Neural crest cell (in vitro differentiated cells): Measurements from ENCODE around the gene CHAD. TPM values are rescaled to one million over a fixed set of nuclear protein-coding genes. Genes with fewer than 3 reads are reported as not detected.

Experiments
- DNase-seq: peaks from one replicate; pipeline ENCODE4 v3.0.0; 2021; ENCODE audit warnings: low read depth, mixed read lengths, low spot score
- H3K27ac Mint-ChIP-seq: one replicate; pipeline ENCODE4 v1.8.0; 2021; ENCODE audit warnings: mild to moderate bottlenecking, mixed read lengths; ENCODE audit not compliant: unreplicated experiment
- H3K27me3 Mint-ChIP-seq: 2 replicates; pipeline ENCODE4 v1.8.0; 2021; ENCODE audit warnings: low read depth, mild to moderate bottlenecking, mixed read lengths
- H3K36me3 Mint-ChIP-seq: 2 replicates; pipeline ENCODE4 v1.8.0; 2021; ENCODE audit warnings: low read depth, mild to moderate bottlenecking, mixed read lengths
- H3K4me1 Mint-ChIP-seq: 2 replicates; pipeline ENCODE4 v1.8.0; 2021; ENCODE audit warnings: mixed read lengths
- H3K4me3 Mint-ChIP-seq: one replicate; pipeline ENCODE4 v1.8.0; 2021; ENCODE audit warnings: mild to moderate bottlenecking, mixed read lengths
- H3K9me3 Mint-ChIP-seq: 2 replicates; pipeline ENCODE4 v1.8.0; 2021; ENCODE audit warnings: mixed read lengths
- total RNA-seq: library from RNA; stranded (reverse); gene quantifications from 2 replicates; pipeline ENCODE4 v1.2.1, GENCODE V29; 2021
- TF ChIP-seq, protein P1 (sequence below): fragments of 200-600 bp; sonication (generic); conservative IDR thresholded peaks from 2 replicates; pipeline ENCODE4 v1.5.0; 2021; ENCODE audit warnings: antibody characterized with exemption, mild to moderate bottlenecking

CHAD gene
- total RNA-seq, 1 donor from 2014 or later, result 0.19 TPM

DNA sequence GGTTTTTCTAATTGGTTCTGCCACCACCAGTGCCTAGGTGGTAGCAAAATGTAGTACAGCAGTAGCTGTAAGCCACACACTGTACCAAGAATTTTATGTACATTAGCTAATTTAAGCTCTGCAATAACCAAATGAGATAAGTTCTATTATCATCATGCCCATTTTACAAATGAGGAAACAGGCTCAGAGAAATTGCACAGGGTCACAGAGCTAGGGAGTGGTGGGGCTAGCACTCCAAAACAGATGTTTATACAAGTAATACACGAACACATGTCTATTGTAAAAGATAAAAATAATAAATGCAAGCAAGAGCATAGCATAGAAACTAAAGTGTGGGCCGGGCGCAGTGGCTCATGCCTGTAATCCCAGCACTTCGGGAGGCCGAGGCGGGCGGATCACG is 23.5 kb upstream of the CHAD start:
- no peak overlapping the region for H3K27ac Mint-ChIP-seq
- no peak overlapping the region for H3K4me3 Mint-ChIP-seq
- H3K27me3 Mint-ChIP-seq, result peaks cover 2% of the 10 kb centered on the region
- TF ChIP-seq, protein P1, sequence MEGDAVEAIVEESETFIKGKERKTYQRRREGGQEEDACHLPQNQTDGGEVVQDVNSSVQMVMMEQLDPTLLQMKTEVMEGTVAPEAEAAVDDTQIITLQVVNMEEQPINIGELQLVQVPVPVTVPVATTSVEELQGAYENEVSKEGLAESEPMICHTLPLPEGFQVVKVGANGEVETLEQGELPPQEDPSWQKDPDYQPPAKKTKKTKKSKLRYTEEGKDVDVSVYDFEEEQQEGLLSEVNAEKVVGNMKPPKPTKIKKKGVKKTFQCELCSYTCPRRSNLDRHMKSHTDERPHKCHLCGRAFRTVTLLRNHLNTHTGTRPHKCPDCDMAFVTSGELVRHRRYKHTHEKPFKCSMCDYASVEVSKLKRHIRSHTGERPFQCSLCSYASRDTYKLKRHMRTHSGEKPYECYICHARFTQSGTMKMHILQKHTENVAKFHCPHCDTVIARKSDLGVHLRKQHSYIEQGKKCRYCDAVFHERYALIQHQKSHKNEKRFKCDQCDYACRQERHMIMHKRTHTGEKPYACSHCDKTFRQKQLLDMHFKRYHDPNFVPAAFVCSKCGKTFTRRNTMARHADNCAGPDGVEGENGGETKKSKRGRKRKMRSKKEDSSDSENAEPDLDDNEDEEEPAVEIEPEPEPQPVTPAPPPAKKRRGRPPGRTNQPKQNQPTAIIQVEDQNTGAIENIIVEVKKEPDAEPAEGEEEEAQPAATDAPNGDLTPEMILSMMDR, result no peak
- DNase-seq, result no peak
- no peaks in the 10 kb centered on the region for H3K36me3 Mint-ChIP-seq
- H3K4me1 Mint-ChIP-seq, result no peaks in the 10 kb centered on the region
- H3K9me3 Mint-ChIP-seq, result no peaks in the 10 kb centered on the region

- no peaks in the 10 kb centered on the region for H3K36me3 Mint-ChIP-seq
- no peak overlapping the region for H3K27ac Mint-ChIP-seq
- no peak overlapping the region for H3K4me3 Mint-ChIP-seq
- TF ChIP-seq, protein P1, result no peak
- no peaks in the 10 kb centered on the region for H3K4me1 Mint-ChIP-seq
- no peak for DNase-seq
- H3K9me3 Mint-ChIP-seq, result no peaks in the 10 kb centered on the region
- peaks cover 2% of the 10 kb centered on the region for H3K27me3 Mint-ChIP-seq
Measured at GRCh38 chr17:50491505-50491904, 22.8 kb upstream of the CHAD start.

GRCh38 chr17:50488880-50489279 is 20.2 kb upstream of the CHAD start:
- TF ChIP-seq, protein P1, result no peak
- H3K9me3 Mint-ChIP-seq, result no peaks in the 10 kb centered on the region
- peaks cover 2% of the 10 kb centered on the region for H3K27me3 Mint-ChIP-seq
- no peaks in the 10 kb centered on the region for H3K4me1 Mint-ChIP-seq
- no peak overlapping the region for H3K4me3 Mint-ChIP-seq
- H3K36me3 Mint-ChIP-seq, result no peaks in the 10 kb centered on the region
- H3K27ac Mint-ChIP-seq, result no peak overlapping the region
- no peak for DNase-seq

GRCh38 chr17:50487213-50488096 is 18.8 kb upstream of the CHAD start:
- no peaks in the 10 kb centered on the region for H3K9me3 Mint-ChIP-seq
- DNase-seq, result no peak
- TF ChIP-seq, protein P1, result no peak
- H3K4me1 Mint-ChIP-seq, result no peaks in the 10 kb centered on the region
- no peak overlapping the region for H3K27ac Mint-ChIP-seq
- no peaks in the 10 kb centered on the region for H3K27me3 Mint-ChIP-seq
- H3K36me3 Mint-ChIP-seq, result no peaks in the 10 kb centered on the region
- no peak overlapping the region for H3K4me3 Mint-ChIP-seq

DNA sequence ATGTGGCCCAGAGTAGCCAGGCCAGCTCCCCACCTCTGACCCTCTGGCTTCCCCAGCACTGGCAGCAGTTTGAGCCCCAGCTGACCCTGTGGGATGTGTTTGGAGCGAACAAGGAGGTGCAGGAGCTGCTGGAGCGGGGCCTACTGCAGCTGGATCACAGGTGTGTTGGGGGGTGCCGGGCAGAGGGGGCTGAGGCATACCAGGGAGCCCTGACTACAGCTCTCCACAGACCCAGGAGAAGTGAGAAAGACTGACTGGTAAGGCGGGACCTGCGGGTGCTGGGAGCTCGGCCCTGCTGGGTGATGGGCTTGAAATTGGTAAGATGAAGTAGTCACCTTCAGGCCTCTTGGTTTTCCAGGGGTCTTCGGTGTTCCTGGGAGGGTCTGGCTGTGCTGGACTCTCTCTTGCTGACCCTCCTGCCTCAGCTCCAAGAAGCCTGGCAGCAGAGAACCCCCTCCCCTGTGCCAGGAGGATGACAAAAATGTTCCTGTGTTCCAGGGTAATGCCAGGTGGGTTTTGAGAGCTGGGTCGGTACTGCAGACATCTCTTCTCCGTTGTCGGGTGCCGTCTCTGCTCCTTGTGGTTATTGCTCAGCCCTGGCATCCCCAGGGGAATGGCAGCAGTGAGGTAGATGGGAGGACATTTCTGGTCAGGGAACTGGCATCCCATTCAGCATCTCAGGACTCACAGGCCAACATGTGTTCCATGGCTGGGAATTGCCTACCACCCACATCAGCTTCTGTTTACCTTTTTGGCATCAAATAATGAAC is 15.9 kb upstream of the CHAD start:
- H3K36me3 Mint-ChIP-seq, result no peaks in the 10 kb centered on the region
- no peaks in the 10 kb centered on the region for H3K9me3 Mint-ChIP-seq
- peaks cover 10% of the 10 kb centered on the region for H3K4me1 Mint-ChIP-seq
- DNase-seq, result no peak
- no peak overlapping the region for H3K27ac Mint-ChIP-seq
- no peaks in the 10 kb centered on the region for H3K27me3 Mint-ChIP-seq
- no peak overlapping the region for H3K4me3 Mint-ChIP-seq
- TF ChIP-seq, protein P1, result no peak
